HG03354 (cell line): Measurements from ENCODE around the gene DGKI.

Experiments used
- ATAC-seq: cut with Tn5 transposase; IDR thresholded peaks from one replicate; pipeline ENCODE4 v1.9.1; 2021; ENCODE audit warnings: mild to moderate bottlenecking; ENCODE audit not compliant: unreplicated experiment, poor library complexity, severe bottlenecking

DGKI gene

DNA sequence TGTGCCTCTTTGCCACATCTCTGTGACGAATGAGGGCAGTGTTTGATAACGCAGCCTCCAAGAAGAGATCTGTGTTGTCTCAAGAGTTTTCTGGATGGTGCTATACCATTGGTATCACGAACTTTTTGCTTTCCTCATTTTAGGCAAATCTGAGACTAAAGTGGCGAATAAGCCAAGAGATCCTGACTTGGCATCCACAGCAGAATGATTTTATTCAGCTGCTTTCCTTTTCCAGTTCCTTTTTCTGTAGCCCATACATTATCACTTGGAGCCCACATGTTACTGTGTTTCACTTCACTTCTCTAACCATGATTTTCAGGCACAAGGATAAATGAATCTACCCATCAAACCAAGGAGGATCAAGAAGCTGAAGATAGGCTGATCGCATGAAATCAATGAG lies 325.3 kb downstream of the DGKI start:
- no peak for ATAC-seq

DNA sequence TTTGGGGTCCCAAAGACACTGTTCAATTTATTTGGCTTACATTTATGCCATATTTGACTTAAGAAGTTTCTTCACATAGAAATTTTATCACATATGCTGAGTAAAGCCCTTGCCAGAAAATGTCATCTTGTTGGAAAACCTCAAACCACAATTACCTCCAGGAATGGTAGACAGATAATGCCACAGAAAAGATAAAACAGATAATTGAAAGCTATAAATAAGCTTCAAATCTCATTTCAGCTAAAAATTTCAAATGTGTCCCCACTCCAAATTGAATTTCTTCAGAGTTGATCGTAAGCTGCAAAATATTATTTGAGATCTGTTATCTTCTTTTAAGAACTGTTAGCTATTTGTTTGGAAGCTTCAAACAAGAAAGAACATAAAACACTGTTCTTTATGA lies 326.8 kb downstream of the DGKI start:
- ATAC-seq, result no peak

DNA sequence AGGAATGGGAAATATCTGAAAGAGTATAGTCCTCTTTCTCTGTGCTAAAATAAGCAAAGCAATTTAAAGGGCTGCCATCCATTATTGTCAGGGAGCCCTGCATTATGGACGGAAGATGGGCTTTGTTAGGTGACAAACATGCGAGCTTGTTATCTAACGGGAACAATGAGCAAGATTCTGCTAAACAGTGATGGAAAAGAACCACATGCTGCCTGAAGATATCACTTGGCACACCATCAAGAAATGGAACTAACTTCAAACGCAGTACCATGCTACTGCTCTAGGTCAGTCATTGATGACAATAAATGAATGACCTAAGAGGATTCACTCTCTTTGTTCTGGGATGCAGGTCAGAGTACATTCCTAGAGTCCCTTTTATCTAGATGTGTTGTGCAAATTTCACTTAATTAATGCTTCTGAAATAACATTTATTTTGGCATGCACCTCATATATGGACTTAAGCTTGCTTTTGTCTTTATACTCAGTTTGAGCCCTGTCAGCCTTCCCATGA lies 327.5 kb downstream of the DGKI start:
- ATAC-seq, result no peak

DNA sequence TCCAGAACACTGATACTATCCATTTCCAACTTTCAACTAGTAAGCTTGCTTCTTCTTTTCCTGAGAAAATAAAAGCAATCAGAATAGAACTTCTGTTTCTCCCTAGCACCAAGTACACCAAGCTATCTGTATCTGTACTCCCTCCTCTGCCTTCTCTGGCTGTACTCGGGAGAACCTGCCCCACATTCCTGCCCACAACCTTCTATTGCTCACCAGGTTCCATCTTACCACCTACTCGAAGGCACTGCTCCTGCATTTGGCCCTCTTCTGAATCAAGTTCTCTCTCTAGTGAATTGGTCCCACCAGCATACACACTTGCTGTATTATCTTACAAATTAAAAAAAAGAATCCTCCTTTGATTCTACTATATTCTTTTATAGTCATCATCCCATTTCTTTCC lies 333.7 kb downstream of the DGKI start:
- ATAC-seq, result no peak

DNA sequence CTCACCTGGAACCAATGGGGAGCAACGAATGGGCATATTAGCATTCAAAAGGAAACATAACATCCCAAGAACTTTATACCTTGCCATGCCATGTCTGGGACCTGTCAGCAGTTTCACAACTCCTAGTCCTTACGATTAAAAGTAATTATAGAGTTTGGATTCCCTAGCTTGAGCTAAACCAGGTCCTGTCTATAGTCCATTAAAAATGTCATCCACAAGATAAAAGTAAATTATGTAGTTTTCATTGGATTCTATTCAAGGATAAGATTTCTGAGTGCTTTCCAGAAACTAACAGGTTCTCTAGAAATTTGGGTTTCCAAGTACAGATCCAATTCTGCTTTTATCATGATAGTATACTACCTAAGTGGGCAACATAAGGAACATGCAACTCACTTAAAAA lies 339.7 kb downstream of the DGKI start:
- no peak for ATAC-seq

DNA sequence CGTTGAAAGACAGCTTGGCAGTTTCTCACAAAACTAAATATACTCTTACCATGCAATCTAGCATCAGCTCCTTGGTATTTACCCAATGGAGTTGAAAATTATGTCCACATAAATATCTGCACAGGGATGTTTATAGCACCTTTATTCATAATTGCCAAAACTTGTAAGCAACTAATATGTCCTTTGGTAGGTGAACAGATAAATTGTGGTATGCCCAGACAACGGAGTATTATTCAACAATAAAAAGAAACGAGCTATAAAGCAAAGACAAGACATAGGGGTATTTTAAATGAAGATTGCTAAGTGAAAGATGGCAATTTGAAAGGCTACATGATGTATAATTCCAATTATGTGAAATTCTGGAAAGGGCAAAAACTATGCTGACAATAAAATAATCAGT lies 340.7 kb downstream of the DGKI start:
- ATAC-seq, result no peak

DNA sequence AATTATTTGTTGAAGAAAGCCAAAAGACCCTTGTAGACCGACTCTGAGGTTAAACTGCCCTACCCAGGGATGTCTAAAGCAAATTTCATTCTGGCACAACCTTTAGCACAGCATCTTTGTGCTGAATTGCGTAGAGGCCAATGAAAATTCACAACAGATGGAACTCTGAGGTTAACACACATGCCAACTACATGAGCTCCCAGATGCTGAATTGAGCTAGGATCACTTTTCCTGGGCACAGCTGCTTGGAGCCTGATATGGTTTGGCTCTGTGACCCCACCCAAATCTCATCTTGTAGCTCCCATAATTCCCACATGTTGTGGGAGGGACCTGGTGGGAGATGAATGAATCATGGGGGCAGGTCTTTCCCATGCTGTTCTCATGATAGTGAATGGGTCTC lies 345.2 kb downstream of the DGKI start:
- ATAC-seq, result no peak

DNA sequence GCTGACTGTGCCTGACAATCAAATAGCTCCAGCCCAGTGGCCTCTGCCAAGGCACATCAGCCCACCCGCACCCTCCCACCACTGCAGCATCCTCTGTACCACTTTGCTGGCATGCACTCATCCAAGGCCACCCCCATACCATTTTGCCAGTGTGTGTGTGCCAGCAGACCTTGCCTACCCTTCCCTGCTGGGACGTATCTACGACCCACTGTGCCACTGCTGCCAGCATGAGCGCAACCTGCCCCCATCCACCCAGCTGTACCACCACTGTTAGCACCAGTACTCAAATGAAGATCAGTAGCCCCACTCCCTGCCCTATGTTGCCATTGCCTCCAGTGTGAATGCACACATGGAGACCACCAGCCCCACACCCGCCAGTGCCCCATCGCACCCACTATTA lies 353.9 kb downstream of the DGKI start:
- no peak for ATAC-seq

DNA sequence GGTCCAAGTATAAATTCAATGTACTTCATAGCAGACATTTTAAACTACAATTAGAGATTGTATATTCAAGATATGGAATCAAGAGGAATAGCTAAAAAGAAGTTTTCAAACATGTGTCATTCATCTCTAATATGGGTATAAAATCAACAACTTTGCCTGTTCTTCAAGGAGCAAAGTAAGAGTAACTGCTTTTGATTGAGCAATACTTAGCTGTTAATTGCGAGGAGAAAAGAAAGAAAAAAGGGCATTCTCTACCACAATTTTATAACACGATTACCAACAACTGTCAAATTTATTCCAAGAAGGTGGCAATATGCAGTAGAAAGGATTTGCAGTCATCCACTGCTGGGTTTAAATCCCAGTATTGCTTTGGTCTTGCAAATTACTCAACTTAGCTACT lies 356.9 kb downstream of the DGKI start:
- no peak for ATAC-seq

DNA sequence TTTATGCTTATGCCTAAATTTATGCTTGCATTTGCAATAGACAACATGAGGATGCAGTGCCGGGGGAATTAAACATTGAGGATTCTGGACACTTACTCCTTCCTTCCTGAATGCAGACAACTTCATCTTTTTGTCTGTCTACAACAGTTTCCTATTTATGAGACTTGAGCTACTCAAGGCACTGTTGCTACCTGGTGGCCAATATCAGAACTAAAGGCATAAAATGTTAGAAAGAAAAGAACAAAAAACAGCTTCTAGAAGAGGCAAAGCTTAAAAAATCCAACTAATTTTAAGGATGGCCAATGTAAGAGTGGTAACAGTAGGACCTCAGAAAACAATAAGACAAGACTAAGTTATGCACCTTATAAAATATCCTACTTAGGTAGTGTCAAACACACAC lies 358.7 kb downstream of the DGKI start:
- ATAC-seq, result no peak

DNA sequence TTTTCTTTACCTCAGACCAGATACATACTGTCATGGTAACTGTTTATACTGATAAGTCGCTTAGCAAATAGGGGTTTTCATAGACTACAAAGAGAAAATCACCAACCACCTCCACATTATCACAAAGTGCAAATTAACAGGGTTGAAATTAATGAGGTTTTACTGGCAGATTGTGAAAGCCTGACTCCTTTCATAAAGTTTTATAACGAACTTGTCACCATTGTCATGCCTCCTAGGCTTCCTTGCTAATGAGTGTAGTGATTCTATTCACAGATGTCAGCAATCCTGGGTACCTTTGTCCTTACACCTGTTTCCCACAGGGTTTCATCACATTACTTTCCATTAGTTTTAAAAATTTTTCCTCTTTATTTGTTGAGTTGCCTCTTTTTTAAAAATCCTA lies 361.0 kb downstream of the DGKI start:
- ATAC-seq, result no peak

DNA sequence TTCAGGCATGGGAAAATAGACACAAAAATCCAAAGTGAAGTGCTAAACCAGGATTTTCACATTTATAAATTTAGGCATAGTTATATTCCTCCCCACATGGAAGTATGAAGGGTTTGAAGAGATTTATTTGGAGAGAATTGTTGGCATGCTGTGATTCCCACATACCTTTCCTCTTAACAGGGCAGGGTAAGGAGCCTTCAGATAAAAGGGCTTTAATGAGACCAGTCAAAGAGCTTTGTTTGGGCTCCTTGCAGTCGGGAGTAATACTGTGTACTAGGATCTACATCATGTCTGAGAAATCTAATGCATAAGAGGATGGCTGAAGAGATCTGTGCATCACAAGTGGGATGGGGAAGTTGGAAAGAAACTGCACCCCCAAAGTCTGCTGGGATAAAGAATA lies 362.4 kb downstream of the DGKI start:
- ATAC-seq, result no peak

DNA sequence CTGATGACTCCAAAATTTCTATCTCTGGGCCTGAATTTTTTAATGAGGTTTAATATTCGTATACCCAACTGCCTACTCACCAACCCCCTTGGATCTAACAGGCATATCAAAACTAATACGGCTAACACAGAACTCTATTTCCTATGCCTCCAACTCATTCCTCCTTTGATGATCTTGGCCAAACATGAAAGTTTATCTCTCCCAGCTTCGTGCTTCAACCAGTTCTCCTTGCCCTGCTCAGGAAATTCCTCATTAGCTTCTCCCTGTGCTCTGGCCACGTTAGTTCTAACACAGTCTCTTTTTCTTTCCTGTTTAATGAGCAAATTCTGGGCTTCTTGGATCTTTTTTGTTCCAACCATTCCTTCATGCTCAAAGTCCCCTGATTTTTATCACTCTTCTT lies 364.3 kb downstream of the DGKI start:
- ATAC-seq, result no peak

DNA sequence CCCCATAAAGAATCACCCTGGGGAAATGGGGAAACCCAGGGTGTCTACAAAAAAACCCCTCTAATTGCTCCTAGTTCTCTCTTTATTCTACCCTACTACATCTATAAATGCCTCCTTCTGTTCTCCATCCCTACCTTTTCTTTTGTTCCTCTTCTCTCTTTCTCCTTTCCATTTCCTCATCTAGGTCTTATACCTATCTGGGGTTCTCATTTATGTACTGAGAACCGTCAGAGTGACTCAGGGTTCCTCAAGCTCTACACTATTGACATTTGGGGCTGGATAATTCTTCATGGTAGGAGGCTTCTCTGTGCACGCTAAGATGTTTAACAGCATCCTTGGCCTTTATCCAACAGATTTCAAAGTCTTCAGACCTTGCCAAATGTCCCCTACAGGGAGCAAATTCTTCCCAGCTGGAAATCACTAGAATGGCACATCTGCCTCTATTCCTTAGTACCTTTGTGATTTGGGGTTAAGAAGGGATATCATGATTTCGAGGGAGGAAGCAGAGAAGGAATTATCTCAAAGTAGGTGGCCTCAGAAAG lies 365.9 kb downstream of the DGKI start:
- ATAC-seq, result no peak

DNA sequence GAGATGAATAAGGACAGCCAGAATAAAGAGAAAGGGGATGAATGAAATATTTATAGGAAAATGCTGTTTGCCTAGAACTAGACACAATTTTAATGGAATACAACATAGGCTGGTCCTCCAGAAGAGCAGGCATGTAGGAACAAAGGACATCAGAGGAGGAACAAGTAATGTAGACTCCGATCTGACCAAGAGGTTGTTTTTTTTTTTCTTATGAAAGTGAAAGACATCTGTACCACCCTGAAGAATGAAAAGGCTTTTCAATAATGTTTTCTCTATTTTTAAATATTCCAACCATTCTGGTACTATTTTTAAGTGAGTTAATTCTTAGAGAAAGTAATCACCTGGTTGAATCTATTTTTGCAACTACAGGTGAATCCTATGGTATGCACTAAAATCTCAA lies 366.4 kb downstream of the DGKI start:
- no peak for ATAC-seq

DNA sequence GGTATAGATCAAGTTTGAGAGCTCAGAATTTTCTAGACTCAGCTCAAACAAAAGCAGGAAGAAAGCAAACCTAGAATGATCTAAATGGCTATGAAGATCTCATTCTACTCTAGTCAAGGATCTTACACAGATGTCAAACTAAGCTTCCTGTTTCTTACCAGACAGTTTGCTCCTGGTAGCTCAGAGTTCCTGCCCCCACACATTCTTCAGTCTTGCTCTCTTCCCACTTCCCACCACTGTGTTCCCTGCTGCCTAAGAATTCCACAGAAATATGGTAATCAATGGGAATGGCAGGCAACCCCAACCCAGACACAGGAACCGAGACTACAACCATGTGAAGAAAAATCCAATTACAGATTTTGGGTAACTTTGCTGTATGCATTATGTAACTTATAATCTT lies 369.8 kb downstream of the DGKI start:
- no peak for ATAC-seq

DNA sequence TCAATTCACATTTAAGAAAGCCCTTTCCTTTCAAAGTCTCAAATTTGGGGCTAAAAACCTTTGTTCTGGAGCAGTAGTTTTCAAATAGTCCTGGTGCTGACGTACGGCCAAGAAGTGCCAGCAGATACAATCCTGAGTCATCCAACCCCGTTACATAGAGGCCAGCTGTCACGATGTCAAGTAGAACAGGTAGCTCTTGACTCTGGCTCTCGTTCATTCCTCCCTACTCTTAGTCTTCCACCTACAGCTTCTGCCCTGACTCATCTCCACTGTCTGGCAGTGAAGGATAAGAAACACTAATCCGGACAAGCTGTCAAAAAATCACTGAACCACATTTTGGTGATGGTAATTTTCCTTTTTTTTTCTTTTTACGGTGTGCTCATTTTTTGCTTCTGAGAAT lies 370.8 kb downstream of the DGKI start:
- ATAC-seq, result no peak

DNA sequence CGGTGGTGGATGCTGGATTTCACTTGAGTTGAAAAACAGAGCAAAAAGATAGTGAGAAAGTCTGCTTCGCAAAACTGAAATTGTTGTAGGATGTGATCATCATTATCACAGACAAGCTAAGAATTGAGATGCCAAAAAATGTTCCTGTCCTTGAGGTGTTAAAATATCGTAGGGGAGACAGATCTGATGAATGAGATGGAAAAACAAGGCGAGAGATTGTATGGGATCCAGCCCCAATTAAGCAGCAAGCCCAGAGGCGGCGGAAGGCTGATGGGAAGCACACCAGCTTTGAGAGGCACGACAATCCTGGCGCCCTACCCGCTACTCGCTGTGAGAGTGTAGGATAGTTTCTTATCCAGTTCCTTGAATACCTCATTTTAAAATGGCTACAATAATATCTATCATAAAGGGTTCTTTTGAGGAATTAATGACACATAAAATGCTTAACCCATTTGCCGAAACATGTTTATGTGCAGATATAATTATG lies 372.2 kb downstream of the DGKI start:
- no peak for ATAC-seq

DNA sequence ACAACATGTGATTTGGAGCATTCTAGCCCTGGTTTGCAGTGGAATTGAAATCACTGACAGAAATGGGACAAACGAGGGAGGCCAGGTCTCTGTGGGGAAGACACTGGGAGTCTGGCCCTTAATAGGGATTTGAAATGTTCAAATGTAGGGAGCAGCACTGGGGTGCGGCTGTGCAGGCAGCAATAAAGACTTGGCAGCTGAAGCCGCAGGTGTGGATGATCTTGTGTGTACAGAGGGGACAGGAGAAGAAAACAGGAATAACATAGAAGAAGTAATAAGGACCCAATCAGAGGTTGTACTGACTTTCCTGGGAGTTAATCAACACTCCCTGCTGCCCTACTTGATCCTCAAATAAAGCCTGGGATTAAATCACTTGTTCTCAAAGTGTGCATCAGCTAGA lies 375.6 kb downstream of the DGKI start:
- no peak for ATAC-seq

DNA sequence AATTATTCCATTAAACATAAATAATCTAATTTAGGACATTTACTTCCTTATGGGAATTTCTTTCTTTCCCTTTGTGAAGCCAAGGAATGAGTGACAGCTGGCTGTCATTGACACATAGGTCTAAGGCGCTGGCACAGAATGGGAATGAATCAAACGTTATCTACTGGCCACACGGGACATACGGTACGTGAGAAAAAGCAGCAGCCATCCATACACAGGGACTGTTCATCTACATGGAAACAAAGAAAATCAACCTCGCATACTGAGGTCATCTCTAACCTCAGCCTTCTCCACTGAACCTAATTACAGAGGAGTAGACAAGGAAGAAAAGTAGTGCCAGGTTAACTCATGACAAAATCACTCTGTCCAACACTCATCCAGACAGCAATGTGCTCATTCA lies 376.9 kb downstream of the DGKI start:
- no peak for ATAC-seq

DNA sequence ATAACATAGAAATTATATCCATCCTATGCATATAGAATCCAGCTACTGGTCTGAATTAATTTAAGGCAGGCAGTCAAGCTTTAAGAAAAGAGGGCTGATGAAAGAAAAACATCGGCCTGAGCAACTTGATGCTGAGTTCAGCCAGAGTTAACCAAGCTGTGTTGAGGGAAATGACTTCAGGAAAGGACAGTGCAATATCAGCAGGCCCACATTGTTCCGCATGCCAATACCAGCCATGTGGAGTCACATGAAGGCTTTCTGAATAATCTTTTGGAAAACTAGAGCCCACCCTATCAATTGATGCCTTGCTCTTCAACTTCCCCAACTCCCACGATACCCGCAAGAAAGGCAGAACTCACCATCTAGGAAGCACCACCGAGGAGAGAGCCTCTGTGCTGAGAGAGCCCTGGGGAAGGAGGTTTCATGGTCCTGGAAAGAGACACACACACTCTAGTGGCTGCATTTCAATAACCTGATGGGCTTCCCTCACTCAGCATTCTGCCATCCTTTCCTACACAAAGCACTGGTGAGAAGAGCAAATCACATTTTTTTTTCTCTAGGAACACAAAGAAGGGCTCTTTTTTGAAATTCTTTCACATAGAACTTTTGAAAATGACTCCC lies 377.5 kb downstream of the DGKI start:
- ATAC-seq, result no peak

DNA sequence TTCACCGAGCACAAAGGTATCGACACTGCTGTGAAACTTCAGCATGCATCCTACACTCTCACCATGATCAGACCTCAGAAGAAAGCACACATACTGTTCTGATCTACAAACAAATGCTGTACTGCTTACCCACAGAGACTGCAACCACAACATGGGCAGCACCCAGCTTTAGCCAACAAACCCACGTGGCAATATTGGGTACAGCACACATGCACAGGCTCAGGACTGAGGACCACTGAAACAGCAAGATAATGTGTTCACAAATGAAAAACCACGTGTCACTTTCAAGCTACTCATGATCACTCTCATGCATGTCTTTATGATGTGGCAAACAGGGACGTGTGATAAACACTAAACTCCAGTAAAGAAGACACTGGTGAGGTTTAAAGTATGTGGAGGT lies 383.9 kb downstream of the DGKI start:
- ATAC-seq, result no peak
